Activated CD8-positive, alpha-beta T cell treated with anti-CD3 and anti-CD28 coated beads for 36 hours (primary cell): Measurements from ENCODE around the gene NLRP8. TPM values are rescaled to one million over a fixed set of nuclear protein-coding genes. Genes with fewer than 3 reads are reported as not detected.
"Not testable (repeated sequence)": the region's sequence is repeated elsewhere in the genome, so short reads cannot be mapped to it uniquely, and the experiment has no call there.

ENCODE experiments used
- ATAC-seq: fragments of 200-7000 bp; cut with Tn5 transposase; one replicate; pipeline ENCODE4 v1.10.0; 2021; ENCODE audit warnings: mild to moderate bottlenecking, moderate library complexity
- CTCF ChIA-PET: fragments of 350-600 bp; sonication (Branson Sonifier 250); formaldehyde crosslinking; loops from one replicate; lab custom pipeline; 2021; ENCODE audit warnings: antibody characterized with exemption; lab: Charles Lee
- POLR2A ChIA-PET: fragments of 350-600 bp; sonication (Branson Sonifier 250); formaldehyde crosslinking; loops from one replicate; lab custom pipeline; 2021; ENCODE audit warnings: antibody characterized with exemption; lab: Charles Lee
- DNase-seq: peaks from one replicate; pipeline ENCODE4 v3.0.0-alpha.2; 2020
- H3K27ac Mint-ChIP-seq: one replicate; pipeline ENCODE4 v1.8.0; 2021; ENCODE audit warnings: mild to moderate bottlenecking, mixed read lengths
- H3K27me3 Mint-ChIP-seq: one replicate; pipeline ENCODE4 v1.8.0; 2021; ENCODE audit warnings: mixed read lengths
- H3K36me3 Mint-ChIP-seq: one replicate; pipeline ENCODE4 v1.8.0; 2021; ENCODE audit warnings: low read depth, mixed read lengths
- H3K4me1 Mint-ChIP-seq: one replicate; pipeline ENCODE4 v1.8.0; 2021; ENCODE audit warnings: low read depth, mixed read lengths
- H3K4me3 Mint-ChIP-seq: one replicate; pipeline ENCODE4 v1.8.0; 2021; ENCODE audit warnings: mild to moderate bottlenecking, moderate library complexity, mixed read lengths
- H3K9me3 Mint-ChIP-seq: one replicate; pipeline ENCODE4 v1.8.0; 2021; ENCODE audit warnings: mixed read lengths
- CTCF ChIP-seq: fragments of 200-600 bp; IDR thresholded peaks from one replicate; pipeline ENCODE4 v1.8.0; 2022; ENCODE audit warnings: antibody characterized with exemption, mild to moderate bottlenecking
- intact Hi-C: fragments of 100-400 bp; cut with micrococcal nuclease; formaldehyde crosslinking; loops from one replicate; pipeline ENCODE4 v1.10.0; 2022
- total RNA-seq, 2 experiments: library from RNA; stranded (reverse); gene quantifications; one replicate each; pipeline ENCODE4 v1.2.3, GENCODE V29; 2021

NLRP8 gene
- total RNA-seq, 2 experiments from 2014 or later, result not detected

- Mint-ChIP-seq H3K4me1 (no peaks in the 10 kb centered on the region), H3K4me3 (no peak within 1 kb of the TSS), H3K27me3 (peaks cover 2% of the 10 kb centered on the region), H3K27ac (no peak within 1 kb of the TSS), H3K9me3 (peaks cover 1% of the 10 kb centered on the region), H3K36me3 (no peaks in the 10 kb centered on the region)
- ChIA-PET POLR2A (interaction anchor here (0.7 kb wide), 1 partner anchor 34 kb away, joined by 3 read pairs; no protein-coding TSS in a partner anchor), CTCF (no interaction called here)
- ATAC-seq (no peak), DNase-seq (no peak)
- TF ChIP-seq CTCF, result no peak
- intact Hi-C loops, result no loop called here
Observed at GRCh38 chr19:55986487-55986886, 38.9 kb downstream of the NLRP8 start, which contains the start of gene NLRP5. Gene NLRP5 (plus strand): TSS chr19:55986775.

- POLR2A ChIA-PET, result no interaction called here
- H3K4me3 Mint-ChIP-seq, result no peak overlapping the region
Observed at GRCh38 chr19:55990831-55991230, 43.2 kb downstream of the NLRP8 start.

DNA sequence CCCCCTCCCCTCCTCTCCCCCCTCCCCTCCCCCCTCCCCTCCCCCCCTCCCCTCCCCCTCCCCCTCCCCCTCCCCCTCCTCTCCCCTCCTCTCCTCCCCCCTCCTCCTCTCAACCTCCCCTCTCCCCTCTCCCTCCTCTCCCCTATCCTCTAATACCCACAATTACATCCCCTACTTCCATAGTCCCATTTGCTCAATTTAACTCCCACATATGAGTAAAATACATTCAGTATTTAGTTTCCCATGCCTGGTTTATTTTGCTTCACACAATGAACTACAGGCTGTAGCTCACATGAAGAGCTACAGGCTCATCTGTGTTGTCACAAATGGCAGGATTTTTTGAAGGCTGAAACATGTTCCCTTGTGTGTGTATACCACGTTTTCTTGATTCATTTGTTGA, 45.9 kb downstream of the NLRP8 start:
- peaks cover 2% of the 10 kb centered on the region for H3K27me3 Mint-ChIP-seq
- H3K4me3 Mint-ChIP-seq, result no peak overlapping the region
- no peak for TF ChIP-seq CTCF
- no peak overlapping the region for H3K27ac Mint-ChIP-seq
- DNase-seq (no peak), ATAC-seq (no peak)
- H3K4me1 Mint-ChIP-seq, result no peaks in the 10 kb centered on the region
- ChIA-PET POLR2A (no interaction called here), CTCF (no interaction called here)
- peaks cover 15% of the 10 kb centered on the region for H3K9me3 Mint-ChIP-seq
- intact Hi-C loops, result no loop called here
- no peaks in the 10 kb centered on the region for H3K36me3 Mint-ChIP-seq

More at GRCh38 chr19:55990831-55991230, 43.2 kb downstream of the NLRP8 start:
- no peak for DNase-seq
- TF ChIP-seq CTCF, result no peak
- intact Hi-C loops, result no loop called here
- Mint-ChIP-seq H3K36me3 (no peaks in the 10 kb centered on the region), H3K4me1 (no peaks in the 10 kb centered on the region), H3K27me3 (no peaks in the 10 kb centered on the region), H3K9me3 (peaks cover 13% of the 10 kb centered on the region), H3K27ac (no peak overlapping the region)
- ATAC-seq, result no peak
- CTCF ChIA-PET, result no interaction called here

GRCh38 chr19:56014765-56015164, 67.1 kb downstream of the NLRP8 start:
- CTCF ChIA-PET, result no interaction called here
- H3K4me3 Mint-ChIP-seq, result no peak overlapping the region

DNA sequence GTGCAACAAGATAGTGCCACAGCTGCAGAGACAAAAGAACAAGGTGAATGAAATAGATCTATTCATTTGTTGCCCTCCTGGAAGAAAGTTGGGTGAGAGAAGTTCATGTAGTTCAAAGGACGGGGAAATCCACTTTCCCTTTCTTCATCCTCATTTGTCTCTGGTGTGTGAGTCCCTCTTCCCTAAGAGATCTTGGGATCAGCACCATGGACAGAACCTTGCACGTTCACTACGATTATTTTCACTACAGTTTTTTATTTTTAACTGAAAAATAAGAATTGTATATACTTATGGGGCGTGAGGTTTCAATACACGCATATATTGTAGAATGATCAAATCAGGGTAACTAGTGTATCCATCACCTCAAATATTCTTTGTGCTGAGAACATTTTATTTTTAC, 68.1 kb downstream of the NLRP8 start:
- no peak overlapping the region for H3K27ac Mint-ChIP-seq
- ATAC-seq, result no peak
- no peaks in the 10 kb centered on the region for H3K4me1 Mint-ChIP-seq
- ChIA-PET CTCF (interaction anchor here (0.7 kb wide), 1 partner anchor 1682 kb away, joined by 3 read pairs; no protein-coding TSS in a partner anchor), POLR2A (no interaction called here)
- DNase-seq, result no peak
- H3K36me3 Mint-ChIP-seq, result no peaks in the 10 kb centered on the region
- intact Hi-C loops, result no loop called here
- H3K27me3 Mint-ChIP-seq, result no peaks in the 10 kb centered on the region
- H3K9me3 Mint-ChIP-seq, result peaks cover 10% of the 10 kb centered on the region
- no peak overlapping the region for H3K4me3 Mint-ChIP-seq
- TF ChIP-seq CTCF, result no peak

More at GRCh38 chr19:56014765-56015164, 67.1 kb downstream of the NLRP8 start:
- intact Hi-C loops, result no loop called here
- peaks cover 11% of the 10 kb centered on the region for H3K9me3 Mint-ChIP-seq
- DNase-seq, result no peak
- no peaks in the 10 kb centered on the region for H3K36me3 Mint-ChIP-seq
- TF ChIP-seq CTCF, result no peak
- H3K27ac Mint-ChIP-seq, result no peak overlapping the region
- no peaks in the 10 kb centered on the region for H3K4me1 Mint-ChIP-seq
- POLR2A ChIA-PET, result no interaction called here
- ATAC-seq, result no peak
- no peaks in the 10 kb centered on the region for H3K27me3 Mint-ChIP-seq

- intact Hi-C loops, H3K27me3 Mint-ChIP-seq, H3K36me3 Mint-ChIP-seq, H3K4me1 Mint-ChIP-seq, H3K27ac Mint-ChIP-seq, H3K4me3 Mint-ChIP-seq, CTCF ChIA-PET, ATAC-seq, DNase-seq, POLR2A ChIA-PET: not testable (repeated sequence)
- H3K9me3 Mint-ChIP-seq, result peaks cover 20% of the 10 kb centered on the region
Observed at GRCh38 chr19:56019325-56019724, 71.7 kb downstream of the NLRP8 start.

DNA sequence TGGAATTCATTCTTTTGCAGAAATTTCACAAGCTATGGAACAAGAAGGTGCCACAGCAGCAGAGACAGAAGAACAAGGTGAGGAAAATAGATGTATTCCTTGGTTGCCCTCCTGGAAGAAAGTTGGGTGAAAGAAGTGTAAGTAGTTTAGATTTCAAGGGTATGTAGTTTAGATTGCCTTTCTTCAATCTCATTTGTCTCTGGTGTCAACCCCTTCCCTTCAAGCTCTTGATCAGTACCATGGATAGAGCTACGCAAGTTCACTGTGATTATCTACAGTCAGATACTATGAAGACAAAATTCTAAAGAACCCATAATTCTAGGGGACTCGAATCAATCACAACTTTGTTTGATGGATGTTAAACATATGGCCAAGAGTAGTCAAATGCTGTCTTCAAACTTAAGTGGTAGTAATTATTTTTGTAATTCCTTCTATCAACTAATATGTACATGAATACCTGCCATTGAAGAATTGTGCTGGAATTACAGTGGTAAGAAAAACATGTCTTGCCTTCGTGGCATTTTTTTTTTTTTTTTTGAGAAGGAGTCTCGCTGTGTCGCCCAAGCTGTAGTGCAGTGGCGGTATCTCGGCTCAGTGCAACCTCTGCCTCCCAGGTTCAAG, 72.8 kb downstream of the NLRP8 start:
- POLR2A ChIA-PET, result interaction anchor here (1.0 kb wide), 1 partner anchor 34 kb away, joined by 3 read pairs; the partner anchor contains the start of gene NLRP5
- H3K4me3 Mint-ChIP-seq, intact Hi-C loops, H3K36me3 Mint-ChIP-seq, CTCF ChIA-PET, DNase-seq, H3K27ac Mint-ChIP-seq, ATAC-seq, H3K27me3 Mint-ChIP-seq, H3K4me1 Mint-ChIP-seq: not testable (repeated sequence)
- H3K9me3 Mint-ChIP-seq, result peaks cover 20% of the 10 kb centered on the region
